Activated CD8-positive, alpha-beta T cell treated with anti-CD3 and anti-CD28 coated beads, Interleukin-2, amount 10 ng/mL, durations not matched to agents 7 days and 5 days (primary cell): ENCODE measurements around the gene VSNL1. TPM values are rescaled to one million over a fixed set of nuclear protein-coding genes. Genes with fewer than 3 reads are reported as not detected.

Source experiments
- ATAC-seq: fragments of 150-1000 bp; cut with Tn5 transposase; one replicate; pipeline ENCODE4 v1.10.0; 2021; ENCODE audit warnings: moderate library complexity
- CTCF ChIA-PET: fragments of 350-600 bp; sonication (Branson Sonifier 250); formaldehyde crosslinking; loops from one replicate; lab custom pipeline; 2021; ENCODE audit warnings: antibody characterized with exemption; lab: Charles Lee
- POLR2A ChIA-PET: fragments of 350-600 bp; sonication (Branson Sonifier 250); formaldehyde crosslinking; loops from one replicate; lab custom pipeline; 2021; ENCODE audit warnings: antibody characterized with exemption; lab: Charles Lee
- DNase-seq: peaks from one replicate; pipeline ENCODE4 v3.0.0-alpha.2; 2020
- H3K27ac Mint-ChIP-seq: one replicate; pipeline ENCODE4 v1.8.0; 2021; ENCODE audit warnings: mild to moderate bottlenecking, mixed read lengths
- H3K27me3 Mint-ChIP-seq: one replicate; pipeline ENCODE4 v1.8.0; 2021; ENCODE audit warnings: low read depth, mixed read lengths
- H3K36me3 Mint-ChIP-seq: one replicate; pipeline ENCODE4 v1.8.0; 2021; ENCODE audit warnings: low read depth, mixed read lengths
- H3K4me1 Mint-ChIP-seq: one replicate; pipeline ENCODE4 v1.8.0; 2021; ENCODE audit warnings: low read depth, mixed read lengths
- H3K4me3 Mint-ChIP-seq: one replicate; pipeline ENCODE4 v1.8.0; 2021; ENCODE audit warnings: mild to moderate bottlenecking, mixed read lengths
- H3K9me3 Mint-ChIP-seq: one replicate; pipeline ENCODE4 v1.8.0; 2022; ENCODE audit warnings: mixed read lengths; ENCODE audit not compliant: insufficient read depth
- total RNA-seq, 2 experiments: library from RNA; stranded (reverse); gene quantifications; one replicate each; pipeline ENCODE4 v1.2.3, GENCODE V29; 2021

The VSNL1 gene
- total RNA-seq, 2 experiments from 2014 or later, result not detected

GRCh38 chr2:17660219-17660618 lies 119.7 kb downstream of the VSNL1 start:
- no peaks in the 10 kb centered on the region for H3K27me3 Mint-ChIP-seq
- ATAC-seq (no peak), DNase-seq (no peak)
- H3K36me3 Mint-ChIP-seq, result peaks cover 19% of the 10 kb centered on the region
- POLR2A ChIA-PET, result no interaction called here
- H3K4me1 Mint-ChIP-seq, result peaks cover 16% of the 10 kb centered on the region
- H3K27ac Mint-ChIP-seq, result no peak overlapping the region
- no peaks in the 10 kb centered on the region for H3K9me3 Mint-ChIP-seq
- CTCF ChIA-PET, result interaction anchor here (1.0 to 6.4 kb wide), 3 partner anchors 9 to 14 kb away, joined by 3 to 52 read pairs (median 6); no protein-coding TSS in a partner anchor
- H3K4me3 Mint-ChIP-seq, result no peak overlapping the region

GRCh38 chr2:17661460-17661859 lies 121.0 kb downstream of the VSNL1 start:
- ChIA-PET CTCF (interaction anchor here (1.3 to 6.4 kb wide), 2 partner anchors 10 to 18 kb away, joined by 3 to 52 read pairs; no protein-coding TSS in a partner anchor), POLR2A (no interaction called here)
- Mint-ChIP-seq H3K9me3 (no peaks in the 10 kb centered on the region), H3K27me3 (no peaks in the 10 kb centered on the region), H3K4me1 (peaks cover 16% of the 10 kb centered on the region), H3K4me3 (no peak overlapping the region), H3K36me3 (peaks cover 21% of the 10 kb centered on the region), H3K27ac (no peak overlapping the region)
- DNase-seq (no peak), ATAC-seq (no peak)

- Mint-ChIP-seq H3K36me3 (peaks cover 21% of the 10 kb centered on the region), H3K4me3 (no peak overlapping the region), H3K27ac (no peak overlapping the region), H3K27me3 (no peaks in the 10 kb centered on the region), H3K9me3 (no peaks in the 10 kb centered on the region), H3K4me1 (peaks cover 16% of the 10 kb centered on the region)
- CTCF ChIA-PET, result interaction anchor here (1.6 to 6.4 kb wide), 2 partner anchors 9 to 17 kb away, joined by 6 to 52 read pairs; no protein-coding TSS in a partner anchor
- ATAC-seq, result no peak
- POLR2A ChIA-PET, result no interaction called here
- DNase-seq, result no peak
These were observed 122.2 kb downstream of the VSNL1 start for GRCh38 chr2:17662723-17663122.

- no peaks in the 10 kb centered on the region for H3K27me3 Mint-ChIP-seq
- H3K36me3 Mint-ChIP-seq, result peaks cover 29% of the 10 kb centered on the region
- ChIA-PET POLR2A (no interaction called here), CTCF (interaction anchor here (1.0 to 2.6 kb wide), 2 partner anchors 18 to 56 kb away, joined by 3 to 11 read pairs; no protein-coding TSS in a partner anchor)
- no peak overlapping the region for H3K4me3 Mint-ChIP-seq
- H3K4me1 Mint-ChIP-seq, result peaks cover 1% of the 10 kb centered on the region
- ATAC-seq (no peak), DNase-seq (no peak)
- H3K9me3 Mint-ChIP-seq, result no peaks in the 10 kb centered on the region
- H3K27ac Mint-ChIP-seq, result no peak overlapping the region
These were observed 124.0 kb downstream of the VSNL1 start for GRCh38 chr2:17664534-17664933.

GRCh38 chr2:17667898-17668297 lies 127.4 kb downstream of the VSNL1 start:
- Mint-ChIP-seq H3K27ac (no peak overlapping the region), H3K36me3 (peaks cover 26% of the 10 kb centered on the region), H3K4me3 (no peak overlapping the region), H3K4me1 (no peaks in the 10 kb centered on the region), H3K9me3 (no peaks in the 10 kb centered on the region), H3K27me3 (no peaks in the 10 kb centered on the region)
- CTCF ChIA-PET, result interaction anchor here (0.9 to 10.6 kb wide), 2 partner anchors 23 to 115 kb away, joined by 3 to 119 read pairs; no protein-coding TSS in a partner anchor
- no peak for ATAC-seq
- DNase-seq, result no peak
- POLR2A ChIA-PET, result no interaction called here

DNA sequence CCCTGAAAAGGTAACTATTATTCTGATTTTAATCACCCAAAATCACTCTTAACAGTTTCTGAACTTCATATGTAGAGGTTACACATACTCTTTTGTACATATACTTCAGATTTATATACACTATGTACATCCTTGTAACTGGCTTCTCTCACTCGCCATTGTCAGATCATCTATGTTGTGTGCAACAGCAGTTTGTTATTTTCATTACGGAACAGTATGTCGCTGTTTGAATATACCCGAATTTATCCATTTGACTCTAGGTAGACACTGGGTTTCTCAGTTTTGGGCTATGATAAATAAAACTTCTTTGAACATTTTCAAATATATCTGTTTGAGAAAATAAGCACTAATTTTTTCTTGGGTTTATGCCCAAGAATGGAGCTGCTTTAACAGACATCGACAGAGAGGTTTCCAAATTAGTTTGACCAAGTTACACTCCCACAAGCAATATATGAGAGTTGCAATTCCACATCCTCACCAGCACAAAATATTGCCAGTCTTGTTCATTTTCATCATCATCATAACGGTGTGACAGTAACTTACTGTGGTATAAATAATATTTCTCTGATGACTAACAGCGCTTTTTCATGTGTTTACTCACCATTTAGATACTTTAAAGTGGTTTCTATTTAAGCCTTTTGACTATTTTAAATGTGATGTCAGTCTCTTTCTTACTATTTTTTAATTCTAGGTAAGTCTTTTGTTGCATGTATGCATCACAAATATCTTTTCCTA lies 132.3 kb downstream of the VSNL1 start:
- DNase-seq, result no peak
- H3K27ac Mint-ChIP-seq, result no peak overlapping the region
- ChIA-PET CTCF (interaction anchor here (1.4 to 10.6 kb wide), 3 partner anchors 12 to 28 kb away, joined by 3 to 119 read pairs (median 52); no protein-coding TSS in a partner anchor), POLR2A (interaction anchor here (0.7 kb wide), 1 partner anchor 426 kb away, joined by 4 read pairs; no protein-coding TSS in a partner anchor)
- H3K27me3 Mint-ChIP-seq, result no peaks in the 10 kb centered on the region
- no peaks in the 10 kb centered on the region for H3K9me3 Mint-ChIP-seq
- H3K36me3 Mint-ChIP-seq, result peaks cover 22% of the 10 kb centered on the region
- no peak overlapping the region for H3K4me3 Mint-ChIP-seq
- no peak for ATAC-seq
- H3K4me1 Mint-ChIP-seq, result no peaks in the 10 kb centered on the region

DNA sequence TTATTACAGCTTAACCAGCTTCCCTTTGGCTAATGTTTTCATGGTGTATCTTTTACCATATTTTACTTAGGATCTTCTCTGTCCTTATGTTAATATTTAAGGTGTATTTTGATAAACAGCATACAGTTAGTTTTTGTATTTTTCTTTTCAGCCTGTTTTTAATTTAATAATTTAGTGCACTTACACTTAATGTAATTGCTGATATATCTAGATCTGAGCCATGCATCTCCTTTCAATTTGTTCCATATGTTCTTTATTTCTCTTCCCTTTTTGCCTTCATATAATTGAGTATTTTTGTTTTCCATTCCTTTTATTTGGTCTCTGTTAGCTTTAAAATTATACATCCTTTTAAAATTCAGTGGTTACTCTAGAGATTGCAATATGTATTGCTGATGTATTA lies 134.3 kb downstream of the VSNL1 start:
- POLR2A ChIA-PET, result no interaction called here
- no peak overlapping the region for H3K4me3 Mint-ChIP-seq
- no peak overlapping the region for H3K27ac Mint-ChIP-seq
- DNase-seq, result no peak
- no peaks in the 10 kb centered on the region for H3K27me3 Mint-ChIP-seq
- H3K4me1 Mint-ChIP-seq, result no peaks in the 10 kb centered on the region
- H3K9me3 Mint-ChIP-seq, result no peaks in the 10 kb centered on the region
- CTCF ChIA-PET, result interaction anchor here (10.6 kb wide), 1 partner anchor 30 kb away, joined by 119 read pairs; no protein-coding TSS in a partner anchor
- peaks cover 17% of the 10 kb centered on the region for H3K36me3 Mint-ChIP-seq
- no peak for ATAC-seq

- peaks cover 41% of the 10 kb centered on the region for H3K36me3 Mint-ChIP-seq
- no peak for ATAC-seq
- no peaks in the 10 kb centered on the region for H3K4me1 Mint-ChIP-seq
- ChIA-PET CTCF (interaction anchor here (1.0 to 2.9 kb wide), 3 partner anchors 9 to 40 kb away, joined by 3 to 16 read pairs (median 4); no protein-coding TSS in a partner anchor), POLR2A (interaction anchor here (0.8 kb wide), 1 partner anchor 10 kb away, joined by 3 read pairs; no protein-coding TSS in a partner anchor)
- no peak overlapping the region for H3K27ac Mint-ChIP-seq
- no peaks in the 10 kb centered on the region for H3K27me3 Mint-ChIP-seq
- no peak for DNase-seq
- H3K9me3 Mint-ChIP-seq, result no peaks in the 10 kb centered on the region
- H3K4me3 Mint-ChIP-seq, result no peak overlapping the region
These were observed 139.6 kb downstream of the VSNL1 start for GRCh38 chr2:17680119-17680518.

DNA sequence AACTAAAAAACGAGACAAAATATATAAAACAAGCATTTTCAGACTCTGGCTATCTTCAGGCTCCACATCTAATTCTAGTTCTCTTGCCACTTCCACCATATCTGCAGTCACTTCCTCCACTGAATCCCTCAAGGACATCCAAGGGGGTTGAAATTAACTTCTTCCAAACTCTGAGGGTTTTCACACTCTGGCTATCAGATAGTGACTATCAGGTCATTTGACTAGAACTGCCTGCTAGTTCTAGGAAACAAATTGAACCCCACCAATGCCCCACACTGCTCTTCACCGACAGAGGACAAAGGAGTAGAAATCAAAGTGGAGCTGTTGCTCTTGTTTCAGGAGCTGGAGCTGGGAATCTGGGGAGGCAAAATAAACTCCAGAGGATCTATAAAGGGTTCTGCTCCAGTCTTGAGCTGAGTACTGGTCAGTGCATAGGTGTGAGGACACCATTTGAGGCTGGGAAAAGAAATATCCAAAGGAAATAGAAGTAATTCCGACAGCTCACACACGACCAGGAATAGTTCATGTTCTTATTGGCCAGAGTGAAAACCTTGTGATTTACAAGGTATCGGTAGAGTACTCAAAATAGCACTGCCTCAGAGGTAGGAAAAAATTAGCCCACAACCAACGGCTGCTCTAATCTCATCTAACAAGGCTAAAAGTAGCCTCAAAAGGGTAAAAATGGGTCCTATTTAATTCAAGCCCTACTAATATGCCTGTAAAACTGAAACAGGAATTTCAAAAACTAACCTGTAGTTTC lies 141.8 kb downstream of the VSNL1 start:
- peaks cover 40% of the 10 kb centered on the region for H3K36me3 Mint-ChIP-seq
- CTCF ChIA-PET, result interaction anchor here (1.2 to 2.0 kb wide), 4 partner anchors 11 to 37 kb away, joined by 3 to 11 read pairs (median 8); no protein-coding TSS in a partner anchor
- ATAC-seq, result no peak

DNA sequence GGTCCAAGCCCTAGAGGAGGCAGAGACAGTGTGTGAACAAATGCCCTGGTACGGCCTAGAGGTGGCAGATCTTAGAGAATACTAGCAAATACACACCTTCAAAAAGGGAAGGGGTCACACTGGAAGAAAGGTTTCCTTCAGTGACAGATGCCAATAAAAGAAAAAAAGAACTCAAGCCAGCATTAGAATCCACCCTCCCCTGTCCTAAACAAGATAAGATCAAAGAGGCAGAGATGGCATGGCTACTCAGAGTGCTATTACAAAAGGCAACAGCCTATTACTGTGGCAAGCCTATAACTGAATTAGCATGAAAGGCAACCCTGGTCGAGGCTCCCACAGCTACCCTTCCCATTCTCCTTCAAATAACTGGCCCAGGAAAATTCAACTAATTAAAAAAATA lies 143.5 kb downstream of the VSNL1 start:
- ATAC-seq (no peak), DNase-seq (no peak)
- Mint-ChIP-seq H3K4me3 (no peak overlapping the region), H3K27ac (no peak overlapping the region), H3K27me3 (no peaks in the 10 kb centered on the region), H3K4me1 (no peaks in the 10 kb centered on the region), H3K9me3 (no peaks in the 10 kb centered on the region), H3K36me3 (peaks cover 39% of the 10 kb centered on the region)
- ChIA-PET POLR2A (no interaction called here), CTCF (no interaction called here)

More for the DNA sequence above, 141.8 kb downstream of the VSNL1 start:
- POLR2A ChIA-PET, result no interaction called here
- Mint-ChIP-seq H3K27ac (no peak overlapping the region), H3K9me3 (no peaks in the 10 kb centered on the region), H3K4me1 (no peaks in the 10 kb centered on the region), H3K4me3 (no peak overlapping the region), H3K27me3 (no peaks in the 10 kb centered on the region)
- no peak for DNase-seq

DNA sequence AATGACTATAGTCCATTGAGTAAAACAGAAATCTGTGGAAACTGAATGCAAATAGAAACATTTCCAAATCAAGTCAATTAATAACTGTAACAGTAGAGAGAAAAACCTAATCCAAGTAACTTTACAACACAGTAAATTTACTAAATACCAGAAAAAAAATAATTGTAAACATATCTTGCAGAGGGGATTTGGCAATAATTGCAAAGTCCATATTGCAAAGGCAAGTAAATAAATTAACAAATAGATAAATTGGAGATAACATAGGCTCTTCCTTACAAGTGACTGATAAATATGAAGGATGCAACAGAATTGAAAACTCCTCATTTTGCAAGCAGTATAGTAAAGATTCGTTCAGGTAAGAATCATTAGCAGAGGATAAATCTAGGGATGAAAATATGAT lies 148.1 kb downstream of the VSNL1 start:
- ChIA-PET CTCF (no interaction called here), POLR2A (no interaction called here)
- H3K4me3 Mint-ChIP-seq, result no peak overlapping the region
- no peaks in the 10 kb centered on the region for H3K4me1 Mint-ChIP-seq
- DNase-seq, result no peak
- H3K36me3 Mint-ChIP-seq, result peaks cover 42% of the 10 kb centered on the region
- H3K27me3 Mint-ChIP-seq, result no peaks in the 10 kb centered on the region
- H3K27ac Mint-ChIP-seq, result no peak overlapping the region
- ATAC-seq, result no peak
- H3K9me3 Mint-ChIP-seq, result no peaks in the 10 kb centered on the region
